Measurements from ENCODE around the gene CELF2.

The CELF2 gene

GRCh38 chr10:11246752-11247467 lies 229.2 kb downstream of the CELF2 start:
- no peak overlapping the region for H3K27ac ChIP-seq
- CTCF ChIA-PET = no interaction called here
- TF ChIP-seq CTCF (conservative IDR thresholded peaks at IDR 0.05; ENCODE audit: low read depth) = no peak
- POLR2A ChIA-PET (ENCODE audit: low non-redundant PET) = no interaction called here
- no peak for DNase-seq (ENCODE audit: low spot score)

- no peak for TF ChIP-seq CTCF (conservative IDR thresholded peaks at IDR 0.05; ENCODE audit: low read depth)
- CTCF ChIA-PET = no interaction called here
- no peak for DNase-seq (ENCODE audit: low spot score)
- H3K27ac ChIP-seq = no peak overlapping the region
- POLR2A ChIA-PET (ENCODE audit: low non-redundant PET) = no interaction called here
Measured at GRCh38 chr10:11249152-11249807, 231.6 kb downstream of the CELF2 start.

GRCh38 chr10:11249808-11250195 lies 232.1 kb downstream of the CELF2 start:
- no peak for DNase-seq (ENCODE audit: low spot score)
- no peak overlapping the region for H3K27ac ChIP-seq
- POLR2A ChIA-PET (ENCODE audit: low non-redundant PET) = no interaction called here
- CTCF ChIA-PET = no interaction called here
- no peak for TF ChIP-seq CTCF (conservative IDR thresholded peaks at IDR 0.05; ENCODE audit: low read depth)

- no peak overlapping the region for H3K27ac ChIP-seq
- ChIA-PET POLR2A (ENCODE audit: low non-redundant PET) (no interaction called here), CTCF (no interaction called here)
- no peak for TF ChIP-seq CTCF (conservative IDR thresholded peaks at IDR 0.05; ENCODE audit: low read depth)
- DNase-seq (ENCODE audit: low spot score) = no peak
Measured at GRCh38 chr10:11250304-11250703, 232.6 kb downstream of the CELF2 start.

- DNase-seq (ENCODE audit: low spot score) = no peak
- ChIA-PET POLR2A (ENCODE audit: low non-redundant PET) (no interaction called here), CTCF (no interaction called here)
- no peak for TF ChIP-seq CTCF (conservative IDR thresholded peaks at IDR 0.05; ENCODE audit: low read depth)
- H3K27ac ChIP-seq = no peak overlapping the region
Measured at GRCh38 chr10:11252887-11253286, 235.2 kb downstream of the CELF2 start.

GRCh38 chr10:11253385-11254002 lies 235.8 kb downstream of the CELF2 start:
- CTCF ChIA-PET = no interaction called here
- DNase-seq (ENCODE audit: low spot score) = no peak
- no peak for TF ChIP-seq CTCF (conservative IDR thresholded peaks at IDR 0.05; ENCODE audit: low read depth)
- POLR2A ChIA-PET (ENCODE audit: low non-redundant PET) = no interaction called here
- no peak overlapping the region for H3K27ac ChIP-seq

Measured in RWPE1 (cell line).